Kidney (tissue), 22 donors: ENCODE data around the gene POGLUT3. TPM values are rescaled to one million over a fixed set of nuclear protein-coding genes. Genes with fewer than 3 reads are reported as not detected.

Experiments
- DNase-seq, 5 donors: peaks; one replicate each; pipeline ENCODE4 v3.0.0-alpha.2; 2013 to 2020
- FAIRE-seq: peaks from 2 replicates; lab custom pipeline; 2012; peaks lifted over from hg19 to GRCh38; lab: Jason Lieb, UNC
- H3K27ac ChIP-seq, 2 donors: one replicate each; pipeline ENCODE4 v1.7.0; 2013; ENCODE audit warnings: low read depth in 2 of 2, low read length in 2 of 2, inconsistent platforms in 1 of 2
- H3K27me3 ChIP-seq: one replicate; pipeline ENCODE4 v1.7.1; 2013; ENCODE audit warnings: low read length, inconsistent platforms; ENCODE audit not compliant: control insufficient read depth, insufficient read depth
- H3K36me3 ChIP-seq, 3 donors: one replicate each; pipeline versions ENCODE4 v1.7.0 to v1.7.1; 2013; ENCODE audit warnings: low read length in 3 of 3, control low read depth in 1 of 3, inconsistent platforms in 1 of 3; ENCODE audit not compliant: insufficient read depth in 3 of 3, control insufficient read depth in 2 of 3
- H3K4me1 ChIP-seq, 3 donors: one replicate each; pipeline versions ENCODE4 v1.7.0 to v1.7.1; 2013; ENCODE audit warnings: low read length in 3 of 3, inconsistent platforms in 1 of 3, low read depth in 1 of 3; ENCODE audit not compliant: control insufficient read depth in 2 of 3, insufficient read depth in 2 of 3
- H3K4me3 ChIP-seq, 3 donors: one replicate each; pipeline versions ENCODE4 v1.7.0 to v1.8.1; 2013; ENCODE audit warnings: low read length in 3 of 3, control low read depth in 1 of 3, inconsistent platforms in 1 of 3
- H3K9ac ChIP-seq, 3 donors: one replicate each; pipeline versions ENCODE4 v1.7.0 to v1.7.1; 2013; ENCODE audit warnings: low read length in 3 of 3, control low read depth in 1 of 3, inconsistent platforms in 1 of 3
- H3K9me3 ChIP-seq, 3 donors: one replicate each; pipeline versions ENCODE4 v1.7.0 to v1.7.1; 2013; ENCODE audit warnings: low read length in 3 of 3, control low read depth in 1 of 3, inconsistent platforms in 1 of 3; ENCODE audit not compliant: control insufficient read depth in 2 of 3, insufficient read depth in 1 of 3
- CTCF ChIP-seq: IDR thresholded peaks from 3 replicates; pipeline ENCODE4 v1.5.1; 2012; ENCODE audit warnings: mild to moderate bottlenecking, moderate library complexity, borderline replicate concordance; ENCODE audit not compliant: insufficient read depth; ENCODE audit errors: extremely low read depth
- intact Hi-C: fragments of 100-400 bp; cut with DNase I; formaldehyde crosslinking; loops from one replicate; pipeline ENCODE4 v1.11.1; 2022
- long read RNA-seq, 10 donors: library from polyadenylated mRNA in 1 of 10; unstranded in 1 of 10; transcript quantifications; one replicate each; pipeline ENCODE4 v2.0.0 and lab custom pipeline, GENCODE V29; 2021 to 2026
- polyA plus RNA-seq: library from polyadenylated mRNA; stranded (reverse); fragments of 350-450 nt; fragmentation: Illumina TruSeq; extraction: RNeasy Lipid Tissue Mini Kit (QIAGEN cat#74804); gene quantifications from one replicate; pipeline ENCODE4 v1.2.3, GENCODE V29; 2014; ENCODE audit warnings: low read depth, low replicate concordance; ENCODE audit not compliant: insufficient read depth
- total RNA-seq: library from RNA; stranded (reverse); fragmentation: NEBNext Ultra II Directional; extraction: Animal tissue kit (Norgen Biotek cat#: 25700); gene quantifications from one replicate; pipeline ENCODE4 v1.2.1, GENCODE V29; 2021
- donor health status: control.
- donor health status: control.
- donor health status: control.
- donor health status: control.
- donor health status: control.
- donor health status: DM: yes; HTN: yes; CAD: no.
- donor health status: Normal renal cell carcinoma (clear cell type).

Gene POGLUT3
- total RNA-seq (22.0 TPM), polyA plus RNA-seq (13.6 TPM)
- long read RNA-seq, donor 1, full-length matches to known transcripts: 8 of 17 reads
- long read RNA-seq, donor 1, partial matches to known transcripts: 9 of 17 reads
- long read RNA-seq, donor 1, other reads (novel, unspliced or antisense): 0 of 17 reads
- long read RNA-seq, donor 2, full-length matches to known transcripts: 11 of 17 reads
- long read RNA-seq, donor 2, partial matches to known transcripts: 6 of 17 reads
- long read RNA-seq, donor 2, other reads (novel, unspliced or antisense): 0 of 17 reads
- long read RNA-seq, donor 3, full-length matches to known transcripts: 7 of 22 reads
- long read RNA-seq, donor 3, partial matches to known transcripts: 15 of 22 reads
- long read RNA-seq, donor 3, other reads (novel, unspliced or antisense): 0 of 22 reads
- long read RNA-seq, donor 4, full-length matches to known transcripts: 2 of 2 reads
- long read RNA-seq, donor 4, partial matches to known transcripts: 0 of 2 reads
- long read RNA-seq, donor 4, other reads (novel, unspliced or antisense): 0 of 2 reads
- long read RNA-seq, donor 5: 0 reads
- long read RNA-seq, donor 6: 0 reads
- long read RNA-seq, donor 7, full-length matches to known transcripts: 3 of 5 reads
- long read RNA-seq, donor 7, partial matches to known transcripts: 1 of 5 reads
- long read RNA-seq, donor 7, other reads (novel, unspliced or antisense): 1 of 5 reads
- long read RNA-seq, donor 8, full-length matches to known transcripts: 6 of 12 reads
- long read RNA-seq, donor 8, partial matches to known transcripts: 6 of 12 reads
- long read RNA-seq, donor 8, other reads (novel, unspliced or antisense): 0 of 12 reads
- long read RNA-seq, donor 9, full-length matches to known transcripts: 5 of 5 reads
- long read RNA-seq, donor 9, partial matches to known transcripts: 0 of 5 reads
- long read RNA-seq, donor 9, other reads (novel, unspliced or antisense): 0 of 5 reads
- long read RNA-seq, donor 10, full-length matches to known transcripts: 1 of 7 reads
- long read RNA-seq, donor 10, partial matches to known transcripts: 6 of 7 reads
- long read RNA-seq, donor 10, other reads (novel, unspliced or antisense): 0 of 7 reads

DNA sequence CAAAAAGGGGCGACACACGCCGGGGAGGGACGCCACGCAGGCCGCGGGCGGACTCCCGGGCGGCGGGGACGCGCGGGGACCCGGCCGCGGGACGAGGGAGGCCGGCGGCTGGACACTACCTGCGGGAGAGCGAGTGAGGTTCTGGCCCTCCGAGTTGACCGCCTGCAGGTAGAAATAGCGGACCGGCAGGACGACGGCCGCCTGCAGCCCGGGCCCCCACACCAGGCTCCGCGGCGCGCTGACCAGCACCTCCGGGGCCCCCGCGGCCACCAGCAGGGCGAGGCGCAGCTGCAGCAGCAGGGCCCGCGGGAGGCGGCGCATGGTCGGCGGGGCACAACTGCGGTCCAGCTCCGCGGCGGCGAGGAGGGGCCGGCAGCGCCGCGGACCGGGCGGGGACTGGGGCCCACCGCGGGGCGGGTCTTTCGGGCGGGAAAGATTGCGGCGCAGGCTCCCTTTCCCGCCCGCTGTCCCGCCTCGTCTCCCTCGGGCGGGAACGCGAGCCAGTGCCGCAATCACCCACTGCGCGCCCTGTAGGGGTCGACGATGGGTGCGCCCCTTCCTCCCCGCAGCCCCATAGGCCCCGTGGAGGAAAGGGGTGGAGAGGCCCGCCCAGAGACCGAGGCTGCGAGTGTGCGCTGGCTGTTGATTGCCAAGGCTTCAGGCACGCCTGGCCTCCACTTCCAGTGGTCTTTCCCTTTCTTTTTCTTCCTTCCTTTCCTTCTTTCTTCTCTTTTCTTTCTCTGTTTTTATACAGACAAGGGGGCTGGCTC, at the start of gene POGLUT3:
TSS of gene POGLUT3 (minus strand) at position 339 of the 770 bp plus-strand sequence. CDS start at position 321, 18 bp downstream.
- Histone ChIP-seq H3K36me3 (no peaks in the 10 kb centered on the region), H3K4me3 (peak within 1 kb of the TSS; percentile 80 to 98 (median 84)), H3K27ac (peak within 1 kb of the TSS; percentile 97 to 100), H3K4me1 (peaks cover 0 to 10% (median 4%) of the 10 kb centered on the region in 3 donors), H3K27me3 (no peaks in the 10 kb centered on the region), H3K9ac (peak within 1 kb of the TSS; percentile 69 to 96 (median 85)), H3K9me3 (no peaks in the 10 kb centered on the region)
- no peak for FAIRE-seq
- peak; percentile 74 to 88 (median 80) for DNase-seq
- intact Hi-C loops: no loop called here
- peak; percentile 2 for TF ChIP-seq CTCF

GRCh38 chr11:108545909-108546501, 47.8 kb upstream of the POGLUT3 start:
- Histone ChIP-seq H3K27me3 (no peaks in the 10 kb centered on the region), H3K9ac (no peak overlapping the region), H3K36me3 (no peaks in the 10 kb centered on the region), H3K27ac (no peak overlapping the region), H3K9me3 (no peaks in the 10 kb centered on the region), H3K4me3 (no peak overlapping the region), H3K4me1 (no peaks in the 10 kb centered on the region)
- FAIRE-seq (no peak), DNase-seq (no peak)
- intact Hi-C loops: no loop called here
- no peak for TF ChIP-seq CTCF

- intact Hi-C loops: no loop called here
- H3K9ac ChIP-seq: no peak overlapping the region
- DNase-seq: no peak
- no peak overlapping the region for H3K4me3 ChIP-seq
- H3K9me3 ChIP-seq: no peaks in the 10 kb centered on the region
- peaks cover 0 to 4% (median 2%) of the 10 kb centered on the region in 3 donors for H3K4me1 ChIP-seq
- no peaks in the 10 kb centered on the region for H3K36me3 ChIP-seq
- no peak for FAIRE-seq
- H3K27ac ChIP-seq: no peak overlapping the region
- no peak for TF ChIP-seq CTCF
- H3K27me3 ChIP-seq: no peaks in the 10 kb centered on the region
Observed at GRCh38 chr11:108543316-108543964, 45.3 kb upstream of the POGLUT3 start.
